ENCODE data around the gene BCAP31. TPM values are rescaled to one million over a fixed set of nuclear protein-coding genes. Genes with fewer than 3 reads are reported as not detected.

Gene BCAP31
- total RNA-seq, 2 donors from 2014 or later: 192 to 206 TPM

DNA sequence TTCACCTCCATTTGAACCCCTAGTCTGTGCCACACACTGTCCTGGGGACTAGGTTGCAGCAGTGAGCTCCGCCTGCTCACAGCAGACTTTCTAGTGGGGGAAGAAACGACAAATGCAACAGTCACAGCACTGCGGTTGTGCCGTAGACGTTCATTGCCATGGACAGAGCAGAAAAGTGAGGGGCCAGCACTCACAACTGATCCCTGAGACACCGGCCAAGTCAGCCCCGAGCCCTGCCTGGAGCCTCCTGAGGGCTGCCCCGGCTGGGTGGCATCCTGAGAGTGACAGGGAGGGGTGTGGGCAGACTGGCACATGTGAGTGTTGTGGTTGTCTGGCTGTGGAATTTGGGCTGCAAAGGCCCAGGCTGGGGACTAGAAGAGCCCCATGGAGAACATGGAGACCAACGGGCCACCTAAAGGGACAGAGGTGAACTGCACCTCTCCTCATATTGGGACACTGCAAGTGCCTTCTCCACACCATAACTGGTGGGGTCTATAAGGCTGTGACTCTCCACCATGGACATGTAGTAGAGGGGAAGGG, 72.6 kb downstream of the BCAP31 start:
- H3K4me1 ChIP-seq (ENCODE audit: control insufficient read depth, insufficient read depth, low read length): no peaks in the 10 kb centered on the region
- 20 to 85% methylated on average over 1 to 9 of the region's 9 CpGs for WGBS, 2 experiments (ENCODE audit: insufficient coverage in 1 of 2, insufficient read length in 1 of 2)
- no peak overlapping the region for H3K4me3 ChIP-seq (ENCODE audit: low read length)
- Mint-ChIP-seq H3K27me3 (ENCODE audit: insufficient read depth) (peaks cover 23% of the 10 kb centered on the region), H3K4me1 (no peaks in the 10 kb centered on the region), H3K36me3 (ENCODE audit: low read depth) (no peaks in the 10 kb centered on the region), H3K27ac (no peak overlapping the region), H3K9me3 (peaks cover 60% of the 10 kb centered on the region), H3K4me3 (no peak overlapping the region)
- peaks cover 27% of the 10 kb centered on the region for H3K27me3 ChIP-seq (ENCODE audit: control insufficient read depth, insufficient read depth, low read length, poor library complexity, severe bottlenecking)
- no peak overlapping the region for H3K9ac ChIP-seq (ENCODE audit: extremely low read depth, low read length, poor library complexity, severe bottlenecking)
- H3K36me3 ChIP-seq (ENCODE audit: control insufficient read depth, insufficient read depth, low read length): no peaks in the 10 kb centered on the region
- peak; percentile 67 for DNase-seq
- H3K9me3 ChIP-seq (ENCODE audit: control insufficient read depth, low read length): no peaks in the 10 kb centered on the region
- TF ChIP-seq CTCF (conservative IDR thresholded peaks at IDR 0.05): peak; percentile 62
- H3K27ac ChIP-seq (ENCODE audit: low read depth, low read length): no peak overlapping the region

GRCh38 chrX:153650959-153651358, 73.2 kb downstream of the BCAP31 start:
- Mint-ChIP-seq H3K27me3 (ENCODE audit: insufficient read depth) (peaks cover 28% of the 10 kb centered on the region), H3K36me3 (ENCODE audit: low read depth) (no peaks in the 10 kb centered on the region)

More at GRCh38 chrX:153650959-153651358, 73.2 kb downstream of the BCAP31 start:
- Histone ChIP-seq H3K9ac (ENCODE audit: extremely low read depth, low read length, poor library complexity, severe bottlenecking) (no peak overlapping the region), H3K4me1 (ENCODE audit: control insufficient read depth, insufficient read depth, low read length) (no peaks in the 10 kb centered on the region), H3K36me3 (ENCODE audit: control insufficient read depth, insufficient read depth, low read length) (no peaks in the 10 kb centered on the region), H3K27ac (ENCODE audit: low read depth, low read length) (no peak overlapping the region), H3K4me3 (ENCODE audit: low read length) (no peak overlapping the region), H3K27me3 (ENCODE audit: control insufficient read depth, insufficient read depth, low read length, poor library complexity, severe bottlenecking) (peaks cover 34% of the 10 kb centered on the region), H3K9me3 (ENCODE audit: control insufficient read depth, low read length) (no peaks in the 10 kb centered on the region)
- no peaks in the 10 kb centered on the region for H3K4me1 Mint-ChIP-seq
- no peak overlapping the region for H3K27ac Mint-ChIP-seq
- peaks cover 62% of the 10 kb centered on the region for H3K9me3 Mint-ChIP-seq
- no peak for TF ChIP-seq CTCF (conservative IDR thresholded peaks at IDR 0.05)
- DNase-seq: peak; percentile 23
- H3K4me3 Mint-ChIP-seq: no peak overlapping the region
- WGBS, 2 experiments (ENCODE audit: insufficient coverage in 1 of 2, insufficient read length in 1 of 2): 95% methylated on average over 4 of the region's 13 CpGs; no CpG with 5 or more reads in 1 of the 2 experiments

Other genes with a start within 250 kb of the BCAP31 start
- 1 to 10 TPM; 1.2 to 1.6 TPM for gene BGN, start 229.4 kb downstream of the BCAP31 start, total RNA-seq
- not detected for gene ATP2B3, start 206.7 kb downstream of the BCAP31 start, total RNA-seq
- 10 to 100 TPM; 17.1 to 20.8 TPM for gene CCNQ, start 125.2 kb downstream of the BCAP31 start, total RNA-seq
- gene DUSP9, start 77.2 kb downstream of the BCAP31 start, total RNA-seq: under 1 TPM; 0.18 to 0.31 TPM
- 10 to 100 TPM in 1 of 2 donors, 1 to 10 TPM in 1; 2.8 to 12.9 TPM for gene PNCK, start 50.6 kb downstream of the BCAP31 start, total RNA-seq
- 100 to 1,000 TPM in 1 of 2 donors, 10 to 100 TPM in 1; 57.6 to 121 TPM for gene SLC6A8, start 36.5 kb downstream of the BCAP31 start, total RNA-seq
- 10 to 100 TPM; 17.9 to 18.2 TPM for gene ABCD1, start 469 bp upstream of the BCAP31 start, total RNA-seq
- 1 to 10 TPM; 1.1 TPM for gene PLXNB3, start 39.9 kb upstream of the BCAP31 start, total RNA-seq
- not detected for gene SRPK3, start 56.7 kb upstream of the BCAP31 start, total RNA-seq
- 10 to 100 TPM; 39.5 to 45.0 TPM for gene IDH3G, start 70.0 kb upstream of the BCAP31 start, total RNA-seq
- gene SSR4, start 70.3 kb upstream of the BCAP31 start, total RNA-seq: 100 to 1,000 TPM; 220 to 236 TPM
- 10 to 100 TPM; 30.1 to 68.3 TPM for gene PDZD4, start 106.2 kb upstream of the BCAP31 start, total RNA-seq
- gene L1CAM, start 161.8 kb upstream of the BCAP31 start, total RNA-seq: 10 to 100 TPM in 1 of 2 donors, 1 to 10 TPM in 1; 7.5 to 29.0 TPM
- not detected for gene AVPR2, start 180.3 kb upstream of the BCAP31 start, total RNA-seq
- gene ARHGAP4, start 201.9 kb upstream of the BCAP31 start, total RNA-seq: 10 to 100 TPM; 56.0 to 65.0 TPM
- gene NAA10, start 210.7 kb upstream of the BCAP31 start, total RNA-seq: 10 to 100 TPM; 91.6 to 99.3 TPM
- 10 to 100 TPM; 12.0 to 17.5 TPM for gene RENBP, start 220.3 kb upstream of the BCAP31 start, total RNA-seq
- 100 to 1,000 TPM in 1 of 2 donors, 10 to 100 TPM in 1; 93.4 to 112 TPM for gene HCFC1, start 247.4 kb upstream of the BCAP31 start, total RNA-seq
- gene TMEM187, start 248.4 kb upstream of the BCAP31 start, total RNA-seq: 1 to 10 TPM; 4.8 to 8.1 TPM